ENCODE data around the gene MFN1.

The MFN1 gene

DNA sequence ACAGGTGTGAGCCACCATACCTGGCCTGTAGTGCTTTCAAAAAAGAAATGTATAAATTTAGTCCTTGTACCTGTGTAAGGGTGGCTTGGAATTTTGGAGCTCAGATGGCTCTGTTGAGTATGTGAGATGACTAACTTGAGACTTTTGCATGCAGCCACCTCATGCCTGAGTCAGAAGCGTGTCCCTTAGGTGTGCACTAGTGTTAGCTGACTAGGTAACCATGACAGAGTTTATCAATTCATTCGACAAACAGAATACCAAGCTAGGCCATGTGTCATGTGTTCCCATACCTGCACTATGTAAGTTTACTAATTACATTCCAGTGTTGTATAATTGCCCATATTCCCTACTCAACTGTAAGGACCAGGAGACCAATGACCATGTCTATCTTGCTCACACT is 28.6 kb upstream of the MFN1 start:
- H3K27me3 ChIP-seq (ENCODE audit: insufficient read depth, poor library complexity, severe bottlenecking) = no peaks in the 10 kb centered on the region
- H3K27ac ChIP-seq (replicated peaks) = no peak overlapping the region
- TF ChIP-seq, protein P1, sequence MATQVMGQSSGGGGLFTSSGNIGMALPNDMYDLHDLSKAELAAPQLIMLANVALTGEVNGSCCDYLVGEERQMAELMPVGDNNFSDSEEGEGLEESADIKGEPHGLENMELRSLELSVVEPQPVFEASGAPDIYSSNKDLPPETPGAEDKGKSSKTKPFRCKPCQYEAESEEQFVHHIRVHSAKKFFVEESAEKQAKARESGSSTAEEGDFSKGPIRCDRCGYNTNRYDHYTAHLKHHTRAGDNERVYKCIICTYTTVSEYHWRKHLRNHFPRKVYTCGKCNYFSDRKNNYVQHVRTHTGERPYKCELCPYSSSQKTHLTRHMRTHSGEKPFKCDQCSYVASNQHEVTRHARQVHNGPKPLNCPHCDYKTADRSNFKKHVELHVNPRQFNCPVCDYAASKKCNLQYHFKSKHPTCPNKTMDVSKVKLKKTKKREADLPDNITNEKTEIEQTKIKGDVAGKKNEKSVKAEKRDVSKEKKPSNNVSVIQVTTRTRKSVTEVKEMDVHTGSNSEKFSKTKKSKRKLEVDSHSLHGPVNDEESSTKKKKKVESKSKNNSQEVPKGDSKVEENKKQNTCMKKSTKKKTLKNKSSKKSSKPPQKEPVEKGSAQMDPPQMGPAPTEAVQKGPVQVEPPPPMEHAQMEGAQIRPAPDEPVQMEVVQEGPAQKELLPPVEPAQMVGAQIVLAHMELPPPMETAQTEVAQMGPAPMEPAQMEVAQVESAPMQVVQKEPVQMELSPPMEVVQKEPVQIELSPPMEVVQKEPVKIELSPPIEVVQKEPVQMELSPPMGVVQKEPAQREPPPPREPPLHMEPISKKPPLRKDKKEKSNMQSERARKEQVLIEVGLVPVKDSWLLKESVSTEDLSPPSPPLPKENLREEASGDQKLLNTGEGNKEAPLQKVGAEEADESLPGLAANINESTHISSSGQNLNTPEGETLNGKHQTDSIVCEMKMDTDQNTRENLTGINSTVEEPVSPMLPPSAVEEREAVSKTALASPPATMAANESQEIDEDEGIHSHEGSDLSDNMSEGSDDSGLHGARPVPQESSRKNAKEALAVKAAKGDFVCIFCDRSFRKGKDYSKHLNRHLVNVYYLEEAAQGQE (IDR thresholded peaks at IDR 0.05; ENCODE audit: insufficient replicate concordance, low read depth) = no peak
- TF ChIP-seq SPI1 (IDR thresholded peaks at IDR 0.05; ENCODE audit: borderline replicate concordance, low read depth) (no peak), GABPA (IDR thresholded peaks at IDR 0.05; ENCODE audit: low read depth) (no peak), POLR2AphosphoS5 (IDR thresholded peaks at IDR 0.05; ENCODE audit: low read depth) (no peak)
- TF ChIP-seq, protein P2, sequence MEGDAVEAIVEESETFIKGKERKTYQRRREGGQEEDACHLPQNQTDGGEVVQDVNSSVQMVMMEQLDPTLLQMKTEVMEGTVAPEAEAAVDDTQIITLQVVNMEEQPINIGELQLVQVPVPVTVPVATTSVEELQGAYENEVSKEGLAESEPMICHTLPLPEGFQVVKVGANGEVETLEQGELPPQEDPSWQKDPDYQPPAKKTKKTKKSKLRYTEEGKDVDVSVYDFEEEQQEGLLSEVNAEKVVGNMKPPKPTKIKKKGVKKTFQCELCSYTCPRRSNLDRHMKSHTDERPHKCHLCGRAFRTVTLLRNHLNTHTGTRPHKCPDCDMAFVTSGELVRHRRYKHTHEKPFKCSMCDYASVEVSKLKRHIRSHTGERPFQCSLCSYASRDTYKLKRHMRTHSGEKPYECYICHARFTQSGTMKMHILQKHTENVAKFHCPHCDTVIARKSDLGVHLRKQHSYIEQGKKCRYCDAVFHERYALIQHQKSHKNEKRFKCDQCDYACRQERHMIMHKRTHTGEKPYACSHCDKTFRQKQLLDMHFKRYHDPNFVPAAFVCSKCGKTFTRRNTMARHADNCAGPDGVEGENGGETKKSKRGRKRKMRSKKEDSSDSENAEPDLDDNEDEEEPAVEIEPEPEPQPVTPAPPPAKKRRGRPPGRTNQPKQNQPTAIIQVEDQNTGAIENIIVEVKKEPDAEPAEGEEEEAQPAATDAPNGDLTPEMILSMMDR (IDR thresholded peaks at IDR 0.05; ENCODE audit: insufficient read depth, low read length) = no peak
- no peak overlapping the region for H3K4me3 ChIP-seq (replicated peaks; ENCODE audit: insufficient read depth, low read length)
- no peak for DNase-seq (ENCODE audit: low read depth in 1 of 2, low spot score in 1 of 2)

DNA sequence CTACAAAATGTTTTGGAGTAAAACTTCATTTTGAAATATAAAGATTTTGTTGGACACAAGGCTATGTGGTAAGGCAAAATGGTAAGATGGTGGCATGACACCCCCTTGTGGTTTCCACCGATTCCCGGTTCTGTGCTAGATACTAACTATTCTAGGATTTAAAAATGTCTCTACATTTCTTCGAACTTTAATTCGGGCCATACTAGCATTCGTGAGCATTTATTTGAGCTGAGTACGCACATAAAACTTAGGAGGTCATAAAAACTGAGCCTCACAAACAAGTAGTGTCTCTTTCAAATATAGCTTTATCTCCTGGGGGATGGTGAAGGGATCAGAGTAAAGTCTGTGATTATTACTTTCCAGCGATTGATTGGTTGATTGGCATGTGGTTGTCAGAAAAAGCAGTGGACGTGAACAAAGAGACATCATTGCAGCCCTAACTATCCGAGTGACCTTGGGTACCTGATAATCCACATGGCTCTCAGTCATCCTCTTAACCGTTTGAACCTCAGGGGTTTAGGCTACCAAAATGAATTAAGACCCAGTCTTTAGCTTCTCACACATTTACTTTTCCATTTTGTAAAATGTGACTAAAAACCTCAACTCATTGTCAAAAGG is 25.7 kb upstream of the MFN1 start:
- H3K4me3 ChIP-seq (replicated peaks; ENCODE audit: insufficient read depth, low read length) = no peak overlapping the region
- DNase-seq (ENCODE audit: low read depth in 1 of 2, low spot score in 1 of 2) = peak in 1 of 2 experiments; percentile 50
- H3K27me3 ChIP-seq (ENCODE audit: insufficient read depth, poor library complexity, severe bottlenecking) = no peaks in the 10 kb centered on the region
- TF ChIP-seq GABPA (IDR thresholded peaks at IDR 0.05; ENCODE audit: low read depth) (no peak), POLR2AphosphoS5 (IDR thresholded peaks at IDR 0.05; ENCODE audit: low read depth) (no peak), SPI1 (IDR thresholded peaks at IDR 0.05; ENCODE audit: borderline replicate concordance, low read depth) (no peak)
- TF ChIP-seq, protein P2 (IDR thresholded peaks at IDR 0.05; ENCODE audit: insufficient read depth, low read length) = no peak
- TF ChIP-seq, protein P1 (IDR thresholded peaks at IDR 0.05; ENCODE audit: insufficient replicate concordance, low read depth) = no peak
- no peak overlapping the region for H3K27ac ChIP-seq (replicated peaks)

DNA sequence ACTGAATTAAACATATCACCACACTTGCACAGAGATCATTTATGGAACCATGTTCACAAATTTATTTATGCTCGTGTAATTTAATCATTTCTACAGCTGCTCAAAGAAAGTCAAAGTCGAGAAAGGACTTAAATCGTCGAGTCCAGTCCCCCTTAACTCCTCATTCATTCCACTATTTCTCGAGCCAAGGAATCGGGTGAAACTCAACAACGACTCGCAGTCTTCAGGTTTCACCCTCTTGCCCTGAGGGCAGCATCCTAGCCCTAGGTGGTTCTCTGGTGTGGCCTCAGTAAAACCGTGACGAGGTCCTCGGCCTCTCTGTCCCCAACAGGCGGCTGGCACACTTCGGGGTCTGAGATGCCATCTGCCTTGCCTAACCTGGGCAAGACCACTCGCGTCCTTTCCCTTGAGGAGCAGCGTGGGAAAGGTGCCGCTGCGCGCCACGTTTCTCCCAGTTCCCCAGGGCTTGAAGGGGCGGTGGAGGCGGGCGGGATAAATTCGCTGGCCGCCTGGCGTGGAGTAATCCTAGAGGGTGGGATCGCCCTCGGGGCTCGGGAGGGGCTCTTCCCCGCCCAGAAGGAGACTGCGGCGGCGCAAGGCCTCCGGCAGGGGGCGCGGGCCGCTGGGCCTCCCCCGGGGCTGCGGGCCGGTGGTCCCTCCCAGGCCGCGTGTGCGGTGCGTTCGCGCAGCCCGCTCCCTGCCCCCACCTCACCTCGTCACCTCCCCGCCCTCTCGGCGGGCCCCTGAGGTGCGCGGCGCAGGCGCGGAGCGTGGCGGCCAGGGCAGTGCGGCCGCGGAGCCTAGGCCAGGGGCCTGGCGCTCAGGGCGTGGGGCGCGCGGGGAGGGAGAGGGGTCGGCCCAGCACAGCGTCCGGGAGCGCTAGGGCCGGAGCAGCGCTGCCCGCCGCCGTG is 25.0 kb upstream of the MFN1 start, which contains the start of gene ZNF639:
Gene ZNF639 (plus strand): TSS at position 746 of the 911 bp plus-strand sequence. CDS start 5,263 bp downstream, outside the sequence.
- DNase-seq (ENCODE audit: low read depth in 1 of 2, low spot score in 1 of 2) = peak; percentile 60 to 69
- TF ChIP-seq POLR2AphosphoS5 (IDR thresholded peaks at IDR 0.05; ENCODE audit: low read depth) = no peak
- no peak for TF ChIP-seq SPI1 (IDR thresholded peaks at IDR 0.05; ENCODE audit: borderline replicate concordance, low read depth)
- TF ChIP-seq, protein P1 (IDR thresholded peaks at IDR 0.05; ENCODE audit: insufficient replicate concordance, low read depth) = no peak
- TF ChIP-seq GABPA (IDR thresholded peaks at IDR 0.05; ENCODE audit: low read depth) = 0 out of 2 replicates have a peak, but pooled peaks have one; percentile 9
- TF ChIP-seq, protein P2 (IDR thresholded peaks at IDR 0.05; ENCODE audit: insufficient read depth, low read length) = peak; percentile 43
- Histone ChIP-seq H3K27me3 (ENCODE audit: insufficient read depth, poor library complexity, severe bottlenecking) (no peaks in the 10 kb centered on the region), H3K4me3 (replicated peaks; ENCODE audit: insufficient read depth, low read length) (peak within 1 kb of the TSS; percentile 76), H3K27ac (replicated peaks) (peak within 1 kb of the TSS; percentile 97)
